GM21737 (cell line): ENCODE data around the gene TCF4.

Experiments
- ATAC-seq: cut with Tn5 transposase; IDR thresholded peaks from one replicate; pipeline ENCODE4 v1.9.1; 2021; ENCODE audit warnings: mild to moderate bottlenecking, moderate library complexity; ENCODE audit not compliant: unreplicated experiment

Gene TCF4

DNA sequence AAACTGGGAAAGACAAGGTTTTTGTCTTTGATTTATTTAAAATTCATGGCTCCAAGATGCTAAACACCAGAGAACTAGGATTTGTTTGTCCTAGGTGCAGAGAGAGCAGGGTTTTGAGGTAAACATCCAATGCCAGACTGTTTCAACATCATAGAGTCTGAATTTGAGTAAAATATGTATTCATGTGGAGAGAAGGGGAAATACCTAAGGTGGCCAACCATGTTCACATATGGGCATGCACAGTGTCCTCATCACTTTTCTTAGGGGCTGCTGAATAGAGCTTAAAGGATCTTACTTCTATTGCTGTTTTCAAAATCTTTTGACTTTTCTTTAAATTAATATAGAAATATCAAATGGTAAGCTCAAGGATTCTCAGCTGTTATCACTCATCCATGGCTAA, 341.7 kb downstream of the TCF4 start:
- ATAC-seq, result no peak

DNA sequence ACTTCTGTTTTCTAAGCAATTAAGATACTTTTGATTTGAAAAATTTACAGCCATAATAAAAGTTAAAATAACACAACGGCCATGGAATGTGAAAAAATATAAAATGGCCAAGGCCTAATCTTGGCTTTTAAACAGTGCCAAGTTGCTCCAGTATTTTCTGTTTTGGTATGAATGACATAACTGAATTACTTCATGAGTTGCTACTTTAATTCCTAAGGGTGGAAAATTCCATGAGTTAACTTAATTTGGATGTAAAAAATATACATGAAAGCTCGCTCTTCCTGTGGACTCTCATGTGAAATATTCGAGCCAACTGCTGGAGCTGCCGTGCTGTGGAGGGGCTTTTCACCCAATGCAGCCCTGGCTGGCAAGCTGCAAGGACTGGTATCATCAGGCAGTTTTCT, 342.8 kb downstream of the TCF4 start:
- ATAC-seq, result no peak

- ATAC-seq, result no peak
Measured at GRCh38 chr18:55244546-55244945, 343.4 kb downstream of the TCF4 start.

- no peak for ATAC-seq
Measured at GRCh38 chr18:55243857-55244256, 344.1 kb downstream of the TCF4 start.

DNA sequence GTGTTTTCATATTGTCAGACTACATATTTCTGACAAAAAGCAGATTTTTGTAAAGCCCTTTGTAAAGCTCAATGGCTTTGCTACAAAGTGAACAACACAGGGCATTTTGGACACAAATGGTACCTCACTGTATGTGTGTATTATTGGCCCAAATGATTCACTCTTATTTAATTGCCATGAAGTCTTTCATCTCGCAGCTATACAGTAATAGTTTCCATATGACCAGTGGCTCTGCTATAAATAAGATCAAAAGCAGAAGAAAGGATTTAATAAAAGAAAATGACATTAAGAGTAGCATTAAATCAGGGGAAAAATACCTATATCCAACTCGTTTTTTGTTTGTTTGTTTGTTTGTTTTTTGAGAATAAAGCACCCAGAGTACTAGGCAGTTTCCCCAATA, 344.7 kb downstream of the TCF4 start:
- no peak for ATAC-seq

DNA sequence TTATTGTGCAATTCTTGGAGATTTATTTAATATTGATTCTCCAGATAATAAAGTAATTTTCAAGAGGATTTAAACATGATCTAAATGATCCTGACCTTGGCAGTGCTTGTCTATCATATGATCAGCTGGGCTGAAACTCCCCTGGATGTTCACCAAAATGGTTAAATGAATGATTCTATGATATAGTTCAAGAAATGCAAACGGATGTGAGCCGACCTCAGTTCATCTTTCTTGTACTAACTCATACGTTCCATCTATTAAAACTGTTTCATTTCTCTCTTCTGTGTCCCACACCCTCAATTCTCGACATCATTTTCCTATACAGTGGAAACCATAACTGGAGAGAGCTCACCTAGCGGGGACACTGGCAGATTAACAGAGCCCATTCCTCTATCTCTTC, 347.0 kb downstream of the TCF4 start:
- peak; percentile 45 for ATAC-seq

GRCh38 chr18:55239740-55240139, 348.3 kb downstream of the TCF4 start:
- ATAC-seq, result no peak

- no peak for ATAC-seq
Measured at GRCh38 chr18:55237660-55238059, 350.3 kb downstream of the TCF4 start.

DNA sequence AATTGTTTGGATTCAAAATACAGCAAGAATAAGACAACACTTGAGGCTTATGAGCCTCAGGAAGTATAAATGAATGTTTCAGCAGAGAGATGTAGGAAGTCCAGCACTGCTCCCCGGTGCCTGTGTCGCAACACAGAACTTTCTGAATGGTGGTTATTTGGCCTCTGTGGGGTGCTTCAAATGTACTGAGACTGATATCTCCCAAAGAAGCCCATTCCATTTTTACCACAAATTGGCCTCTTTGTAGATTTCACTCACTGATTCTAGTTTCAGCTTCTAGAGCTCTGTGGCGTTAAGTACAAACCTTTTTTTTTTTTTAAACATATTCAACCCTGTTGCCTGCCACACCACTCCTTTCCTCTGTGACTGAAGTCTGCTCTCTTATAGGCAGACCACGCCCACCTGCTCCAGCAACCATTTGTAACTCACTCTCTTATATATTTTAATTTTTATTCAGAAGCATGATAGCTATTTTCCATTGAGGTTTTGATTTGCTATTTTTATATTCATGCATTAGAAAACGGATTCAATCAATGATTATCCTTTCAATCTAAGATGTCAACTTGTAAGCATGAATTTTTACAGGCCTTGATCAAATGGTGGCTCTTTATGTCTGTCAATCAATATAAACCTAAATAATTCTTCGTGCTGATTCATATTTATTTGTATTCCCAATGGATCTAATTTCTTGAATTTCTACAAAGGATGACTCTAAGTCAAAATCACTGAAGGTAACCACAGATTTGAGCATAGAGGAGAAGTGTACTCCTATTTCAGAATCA, 351.7 kb downstream of the TCF4 start:
- ATAC-seq, result peak; percentile 41

DNA sequence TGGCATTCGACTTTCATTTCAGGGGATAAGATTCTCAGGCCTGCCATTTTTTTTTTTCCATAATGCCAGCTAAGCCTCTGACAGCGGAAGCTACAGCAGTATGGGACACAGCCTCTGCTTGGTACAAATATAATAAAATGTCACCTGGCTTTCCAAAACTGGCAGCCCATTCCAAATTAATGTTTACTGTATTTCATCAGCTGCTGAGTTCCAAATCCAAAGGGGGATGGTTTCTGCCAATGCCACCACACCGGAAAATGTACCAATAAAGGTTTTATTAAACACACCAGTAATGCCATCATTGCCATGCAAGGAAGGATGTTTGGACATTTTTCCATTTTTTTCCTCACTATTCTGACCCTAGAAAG, 352.9 kb downstream of the TCF4 start:
- ATAC-seq, result no peak

DNA sequence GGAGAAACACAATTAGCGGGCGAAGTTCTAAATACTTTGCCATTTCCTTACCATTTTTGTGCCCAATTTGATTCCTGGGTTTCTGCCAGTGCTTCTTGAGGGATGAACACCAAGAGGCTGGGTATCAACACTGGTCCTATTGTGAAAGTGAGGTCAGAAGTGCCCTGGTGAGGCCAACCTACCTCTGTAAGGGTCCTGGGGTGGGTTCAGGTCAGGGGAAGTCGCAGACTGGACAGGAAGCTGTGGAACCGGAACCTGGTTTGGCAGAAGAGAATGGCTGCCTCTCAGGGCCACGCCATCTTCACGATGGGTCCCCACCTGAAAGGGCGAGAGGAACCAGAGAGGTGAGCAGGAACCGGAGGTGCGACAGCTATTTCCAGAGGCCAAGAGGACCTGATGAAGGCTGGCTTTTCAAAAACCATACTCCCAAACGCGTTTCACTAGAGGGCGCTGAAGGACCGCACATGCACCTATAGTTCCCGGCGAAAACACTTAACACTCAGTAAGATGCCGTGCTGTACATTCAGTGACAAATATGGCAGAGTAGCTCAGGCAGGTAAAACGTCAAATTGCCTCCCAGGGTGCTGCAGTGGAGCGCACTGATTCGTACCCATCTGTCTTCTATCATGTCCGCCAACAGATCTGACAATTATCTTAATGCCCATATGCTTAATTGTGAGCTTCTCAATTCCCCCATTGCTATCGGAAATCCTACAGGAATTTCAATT, 353.5 kb downstream of the TCF4 start:
- ATAC-seq, result peak; percentile 63

DNA sequence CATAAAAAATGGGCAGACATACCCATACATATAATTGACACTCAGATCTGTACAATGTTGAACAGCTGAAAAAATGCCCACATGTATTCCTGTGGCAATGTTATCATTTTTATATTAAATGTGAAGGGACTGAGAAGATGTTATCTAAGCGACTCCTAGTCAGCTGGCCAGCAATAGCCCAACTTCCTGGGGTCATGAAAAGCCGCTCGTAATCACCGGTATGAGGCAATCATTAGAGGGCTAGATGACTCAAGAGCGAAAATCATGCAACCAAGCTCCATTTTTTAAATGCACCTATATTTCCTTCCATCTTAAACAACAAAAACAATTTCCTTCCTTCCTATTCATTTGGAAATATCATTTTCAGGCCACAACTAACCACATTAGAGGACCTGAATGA, 354.1 kb downstream of the TCF4 start:
- no peak for ATAC-seq

- ATAC-seq, result no peak
Measured at GRCh38 chr18:55232506-55232905, 355.5 kb downstream of the TCF4 start.

GRCh38 chr18:55229682-55230081, 358.3 kb downstream of the TCF4 start:
- no peak for ATAC-seq

- ATAC-seq, result no peak
Measured at GRCh38 chr18:55228707-55229106, 359.3 kb downstream of the TCF4 start.

- no peak for ATAC-seq
Measured at GRCh38 chr18:55228191-55228590, 359.8 kb downstream of the TCF4 start.

DNA sequence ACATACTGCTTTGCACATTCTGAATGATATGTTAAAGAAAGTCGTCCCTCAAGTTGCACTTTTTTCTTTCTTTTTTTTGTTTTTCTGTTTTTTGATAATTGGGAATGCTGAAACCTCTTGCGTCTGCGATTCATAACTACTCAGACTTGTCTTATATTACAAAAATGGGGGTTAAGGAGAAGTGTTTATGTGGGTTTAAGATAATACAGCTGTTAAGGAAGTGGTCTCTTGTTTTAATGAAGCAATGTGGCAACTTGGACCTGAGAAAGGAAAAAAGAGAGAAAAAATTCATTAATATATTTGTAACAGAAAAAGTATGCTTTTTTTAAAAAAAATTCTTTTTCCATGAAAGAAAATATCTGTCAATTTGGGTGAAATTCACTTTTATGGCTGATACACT, 360.2 kb downstream of the TCF4 start:
- no peak for ATAC-seq

- no peak for ATAC-seq
Measured at GRCh38 chr18:55226044-55226443, 361.9 kb downstream of the TCF4 start.

- no peak for ATAC-seq
Measured at GRCh38 chr18:55224086-55224625, 363.8 kb downstream of the TCF4 start.

DNA sequence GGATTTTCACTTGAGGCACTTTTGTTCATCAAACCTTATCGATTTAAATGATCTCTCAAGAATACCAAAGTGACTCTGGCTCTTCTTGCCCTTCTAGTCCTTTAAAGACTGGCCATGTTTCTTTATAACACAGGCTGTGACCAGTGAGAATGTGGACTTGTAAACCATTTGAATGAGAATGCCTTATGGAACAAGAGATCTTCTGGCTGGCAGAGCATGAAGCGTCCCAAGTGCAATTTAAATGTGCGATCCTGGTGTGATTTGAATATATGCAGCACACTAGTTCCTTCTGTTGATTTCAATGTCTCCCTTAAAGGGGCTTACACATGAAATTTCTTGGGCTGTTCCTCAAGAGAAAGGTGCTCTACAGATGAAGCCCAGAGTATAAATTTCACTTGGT, 366.4 kb downstream of the TCF4 start:
- ATAC-seq, result no peak

GRCh38 chr18:55220523-55220922, 367.5 kb downstream of the TCF4 start:
- ATAC-seq, result peak; percentile 66

DNA sequence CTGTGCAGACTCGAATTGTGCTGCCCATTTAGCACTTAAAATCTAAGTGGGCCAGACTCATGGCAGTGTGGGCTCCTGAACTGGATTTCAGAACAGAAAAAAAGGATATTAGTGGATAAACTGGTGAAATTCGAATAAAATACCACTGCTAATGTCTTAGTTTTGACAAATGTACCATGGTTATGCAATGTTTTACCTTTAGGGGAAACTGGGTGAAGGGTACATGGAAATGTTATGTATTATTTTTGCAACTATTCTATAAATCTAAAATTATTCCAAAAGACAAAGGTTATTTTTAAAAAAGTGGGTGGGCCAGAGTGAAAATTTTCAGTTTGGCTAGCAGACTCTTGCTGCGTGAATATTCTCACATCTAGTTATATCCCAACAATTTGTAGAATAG, 368.2 kb downstream of the TCF4 start:
- ATAC-seq, result no peak
